ENCODE measurements around the gene CCL11. TPM values are rescaled to one million over a fixed set of nuclear protein-coding genes. Genes with fewer than 3 reads are reported as not detected.

CCL11 gene
- total RNA-seq, 1 donor from 2014 or later, result not detected

- Mint-ChIP-seq H3K27ac (no peak overlapping the region), H3K4me3 (no peak overlapping the region), H3K9me3 (no peaks in the 10 kb centered on the region), H3K27me3 (peaks cover 24% of the 10 kb centered on the region), H3K36me3 (no peaks in the 10 kb centered on the region), H3K4me1 (ENCODE audit: unreplicated experiment) (peaks cover 21% of the 10 kb centered on the region)
- DNase-seq (ENCODE audit: extremely low spot score, unreplicated experiment), result no peak
- no peak for TF ChIP-seq CTCF (conservative IDR thresholded peaks at IDR 0.05)
These were observed 28.1 kb upstream of the CCL11 start for GRCh38 chr17:34257299-34257985.

- no peak for DNase-seq (ENCODE audit: extremely low spot score, unreplicated experiment)
- Mint-ChIP-seq H3K4me1 (ENCODE audit: unreplicated experiment) (peaks cover 17% of the 10 kb centered on the region), H3K36me3 (no peaks in the 10 kb centered on the region), H3K4me3 (no peak overlapping the region), H3K27ac (no peak overlapping the region), H3K27me3 (peaks cover 25% of the 10 kb centered on the region), H3K9me3 (no peaks in the 10 kb centered on the region)
- TF ChIP-seq CTCF (conservative IDR thresholded peaks at IDR 0.05), result no peak
These were observed 27.6 kb upstream of the CCL11 start for GRCh38 chr17:34257986-34258326.

- H3K27ac Mint-ChIP-seq, result no peak overlapping the region
- no peak for DNase-seq (ENCODE audit: extremely low spot score, unreplicated experiment)
- no peak overlapping the region for H3K4me3 Mint-ChIP-seq
- peaks cover 25% of the 10 kb centered on the region for H3K27me3 Mint-ChIP-seq
- H3K36me3 Mint-ChIP-seq, result no peaks in the 10 kb centered on the region
- no peak for TF ChIP-seq CTCF (conservative IDR thresholded peaks at IDR 0.05)
- H3K9me3 Mint-ChIP-seq, result no peaks in the 10 kb centered on the region
- peaks cover 11% of the 10 kb centered on the region for H3K4me1 Mint-ChIP-seq (ENCODE audit: unreplicated experiment)
These were observed 26.4 kb upstream of the CCL11 start for GRCh38 chr17:34259146-34259545.

GRCh38 chr17:34260861-34261260 is 24.7 kb upstream of the CCL11 start:
- no peak overlapping the region for H3K27ac Mint-ChIP-seq
- no peak for TF ChIP-seq CTCF (conservative IDR thresholded peaks at IDR 0.05)
- no peaks in the 10 kb centered on the region for H3K9me3 Mint-ChIP-seq

GRCh38 chr17:34261568-34262337 is 23.8 kb upstream of the CCL11 start:
- Mint-ChIP-seq H3K36me3 (no peaks in the 10 kb centered on the region), H3K4me3 (no peak overlapping the region), H3K27ac (no peak overlapping the region), H3K4me1 (ENCODE audit: unreplicated experiment) (no peaks in the 10 kb centered on the region), H3K27me3 (peaks cover 34% of the 10 kb centered on the region), H3K9me3 (no peaks in the 10 kb centered on the region)
- TF ChIP-seq CTCF (conservative IDR thresholded peaks at IDR 0.05), result no peak
- no peak for DNase-seq (ENCODE audit: extremely low spot score, unreplicated experiment)

More at GRCh38 chr17:34260861-34261260, 24.7 kb upstream of the CCL11 start:
- Mint-ChIP-seq H3K27me3 (peaks cover 33% of the 10 kb centered on the region), H3K4me1 (ENCODE audit: unreplicated experiment) (no peaks in the 10 kb centered on the region), H3K36me3 (no peaks in the 10 kb centered on the region), H3K4me3 (no peak overlapping the region)
- no peak for DNase-seq (ENCODE audit: extremely low spot score, unreplicated experiment)

Data from type B pancreatic cell (in vitro differentiated cells).